GM03348 (cell line): ENCODE measurements around the gene ZNF385B.
A peak's percentile ranks its signal among the peaks of the same experiment; 100 is the strongest.

Experiments
- DNase-seq: peaks from one replicate; pipeline ENCODE4 v3.0.0; 2012; ENCODE audit warnings: low spot score

The ZNF385B gene

GRCh38 chr2:179622635-179623300 lies 238.6 kb downstream of the ZNF385B start:
- DNase-seq: no peak

- no peak for DNase-seq
These were observed 239.3 kb downstream of the ZNF385B start for GRCh38 chr2:179622112-179622511.

GRCh38 chr2:179619947-179620467 lies 241.4 kb downstream of the ZNF385B start:
- no peak for DNase-seq

DNA sequence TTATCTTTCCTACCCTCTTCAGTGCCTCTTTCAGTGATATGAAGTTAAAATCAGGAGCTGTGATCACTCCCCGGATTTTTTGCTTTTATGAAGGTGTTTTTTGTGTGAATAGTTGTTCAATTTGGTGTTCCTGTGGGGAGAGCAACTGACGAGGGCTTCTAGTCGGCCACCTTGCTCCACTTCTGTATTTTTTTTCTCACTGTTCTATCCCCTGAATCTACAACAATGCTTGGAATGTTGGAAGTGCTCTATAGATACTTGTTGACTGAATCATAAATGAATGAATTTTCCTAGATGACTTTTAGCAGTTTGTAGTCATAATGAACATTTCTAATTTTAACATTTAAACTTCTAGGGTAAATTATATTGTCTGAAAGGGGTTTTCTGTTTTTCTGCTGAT lies 247.3 kb downstream of the ZNF385B start:
- peak; percentile 35 for DNase-seq

DNA sequence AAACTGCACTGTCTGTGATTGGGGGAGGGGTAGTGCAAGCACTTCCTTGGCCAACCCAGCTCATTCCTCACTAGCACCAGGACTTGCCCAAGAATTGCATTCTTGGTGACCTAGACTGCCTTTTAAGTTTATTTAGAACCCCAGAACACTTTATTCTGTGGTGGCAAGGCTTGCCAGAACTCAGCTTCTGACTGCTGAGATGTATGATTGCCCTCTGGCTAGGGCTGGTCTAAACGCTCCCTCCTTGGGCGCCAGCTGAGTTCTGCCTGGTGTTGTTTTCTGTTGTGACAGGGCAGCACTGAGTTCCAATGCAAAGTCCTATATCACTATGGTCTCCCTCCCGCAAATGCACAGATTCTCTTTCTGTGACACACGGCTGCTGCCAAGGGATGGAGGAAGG lies 247.7 kb downstream of the ZNF385B start:
- DNase-seq: peak; percentile 39

DNA sequence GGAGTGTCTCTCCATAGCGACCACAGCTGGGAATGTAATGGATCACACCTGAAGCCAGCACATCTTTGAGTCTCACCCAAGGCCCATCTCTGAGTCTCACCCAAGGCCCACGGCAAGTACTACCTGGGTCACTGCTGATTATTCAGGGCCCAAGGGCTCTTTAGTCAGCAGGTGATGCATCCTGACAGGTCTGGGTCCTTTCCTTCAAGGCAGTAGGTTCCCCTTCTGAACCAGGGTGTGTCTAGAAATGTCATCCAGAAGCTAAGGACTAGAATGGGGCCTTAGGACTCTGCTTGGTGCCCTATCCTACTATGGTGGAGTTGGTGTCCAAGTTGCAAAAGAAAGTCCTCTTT lies 248.1 kb downstream of the ZNF385B start:
- DNase-seq: no peak

DNA sequence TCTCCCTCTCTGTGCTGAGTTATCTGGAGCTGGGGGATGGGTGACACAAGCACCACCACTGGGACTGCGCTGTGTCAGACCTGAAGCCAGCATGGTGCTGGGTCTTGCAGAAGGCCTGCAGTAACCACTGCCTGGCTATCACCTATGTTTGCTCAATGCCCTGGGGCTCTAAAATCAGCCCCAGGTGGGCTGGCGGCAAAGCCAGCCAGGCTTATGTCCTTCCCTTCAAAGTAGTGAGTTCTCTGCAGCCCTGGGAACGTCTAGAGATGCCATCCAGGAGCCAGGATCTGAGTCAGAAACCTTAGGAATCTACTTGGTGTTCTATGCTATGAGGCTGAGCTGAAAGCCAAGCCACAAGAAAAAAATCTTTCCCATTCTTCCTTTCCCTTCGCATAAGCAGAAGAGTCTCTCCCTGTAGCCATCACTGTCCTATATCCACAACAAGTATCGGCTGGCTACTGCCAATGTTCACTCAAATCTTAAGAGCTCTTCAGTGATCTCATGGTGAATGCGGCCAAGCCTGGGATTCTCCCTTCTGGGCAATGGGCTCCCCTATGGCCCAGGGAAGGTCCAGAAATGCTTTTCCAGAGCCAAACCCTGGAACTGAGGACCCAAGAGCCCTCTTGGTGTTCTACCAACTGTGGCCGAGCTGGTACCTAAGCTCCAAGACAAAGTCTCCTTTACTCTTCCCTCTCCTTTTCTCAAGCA lies 248.7 kb downstream of the ZNF385B start:
- peak; percentile 58 for DNase-seq

DNA sequence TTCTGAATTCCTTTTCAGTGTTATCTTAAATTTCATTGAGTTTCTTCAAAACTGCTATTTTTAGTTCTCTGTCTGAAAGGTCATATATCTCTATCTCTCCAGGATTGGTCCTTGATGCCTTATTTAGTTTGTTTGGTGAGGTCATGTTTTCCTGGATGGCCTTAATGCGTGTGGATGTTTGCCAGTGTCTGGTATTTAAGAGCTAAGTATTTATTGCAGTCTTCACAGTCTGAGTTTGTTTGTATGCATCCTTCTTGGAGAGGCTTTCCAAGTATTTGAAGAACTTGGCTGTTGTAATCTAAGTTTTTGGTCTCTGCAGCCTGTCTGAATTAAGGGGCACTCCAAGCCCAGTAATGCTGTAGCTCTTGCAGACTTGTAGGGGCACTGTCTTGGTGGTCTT lies 249.3 kb downstream of the ZNF385B start:
- DNase-seq: peak; percentile 46

DNA sequence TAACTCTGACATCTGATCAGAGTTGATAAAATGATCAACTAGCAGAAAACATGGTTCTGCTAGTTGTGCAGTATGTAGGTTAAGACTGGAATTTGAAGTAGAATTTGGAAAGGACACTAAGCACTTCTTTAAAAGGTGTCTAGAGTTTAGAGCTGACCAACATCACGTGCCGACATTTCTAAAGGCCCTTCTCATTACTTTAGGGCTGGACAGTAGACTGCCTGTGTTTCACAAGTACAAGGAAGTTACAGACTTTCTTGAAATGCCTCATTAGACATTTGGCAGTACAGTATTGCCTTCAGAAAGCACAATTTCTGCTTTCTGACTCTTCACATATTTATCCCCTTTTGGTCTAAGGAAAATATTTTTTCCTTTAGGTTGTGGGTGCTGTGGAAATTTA lies 255.3 kb downstream of the ZNF385B start:
- no peak for DNase-seq

GRCh38 chr2:179605341-179605740 lies 256.1 kb downstream of the ZNF385B start:
- no peak for DNase-seq

DNA sequence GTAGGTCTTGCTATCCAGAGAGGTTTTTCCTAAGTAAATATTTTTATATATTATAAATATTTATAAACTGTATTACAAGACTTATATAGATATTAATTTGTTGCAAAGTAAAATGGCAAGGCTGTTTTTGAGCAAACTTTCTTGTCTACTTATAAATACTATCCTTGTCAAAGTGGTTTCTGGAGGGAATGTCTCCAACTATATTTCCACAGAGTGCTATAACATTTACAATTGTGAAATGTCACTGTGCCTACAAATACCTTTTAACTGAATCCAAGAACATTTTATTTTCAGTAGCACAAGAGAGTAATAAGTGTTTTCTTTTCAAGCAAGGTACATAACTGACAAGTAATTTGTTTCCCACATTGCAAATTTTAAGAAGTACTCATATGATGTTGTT lies 256.8 kb downstream of the ZNF385B start:
- no peak for DNase-seq

GRCh38 chr2:179602452-179602851 lies 259.0 kb downstream of the ZNF385B start:
- DNase-seq: no peak

GRCh38 chr2:179596018-179596417 lies 265.4 kb downstream of the ZNF385B start:
- DNase-seq: peak; percentile 46

DNA sequence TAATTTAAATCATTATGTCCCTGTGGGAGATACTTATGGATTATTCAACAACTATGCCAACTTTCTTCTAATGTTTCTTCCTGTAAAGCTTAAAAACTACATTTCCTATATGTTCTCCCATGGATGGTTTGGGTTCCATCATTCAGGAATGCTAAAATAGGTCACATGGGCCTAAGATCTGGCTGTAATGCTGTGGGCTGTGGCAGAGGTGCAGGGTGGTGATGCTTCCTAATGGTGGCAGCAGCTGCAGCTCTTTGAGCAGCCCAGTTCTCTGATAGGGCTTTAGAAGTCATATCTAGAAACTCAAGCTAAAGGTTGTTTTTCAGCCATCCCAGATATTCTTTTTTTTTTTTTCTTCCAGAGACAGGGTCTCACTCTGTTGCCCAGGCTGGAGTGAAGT lies 266.1 kb downstream of the ZNF385B start:
- no peak for DNase-seq

DNA sequence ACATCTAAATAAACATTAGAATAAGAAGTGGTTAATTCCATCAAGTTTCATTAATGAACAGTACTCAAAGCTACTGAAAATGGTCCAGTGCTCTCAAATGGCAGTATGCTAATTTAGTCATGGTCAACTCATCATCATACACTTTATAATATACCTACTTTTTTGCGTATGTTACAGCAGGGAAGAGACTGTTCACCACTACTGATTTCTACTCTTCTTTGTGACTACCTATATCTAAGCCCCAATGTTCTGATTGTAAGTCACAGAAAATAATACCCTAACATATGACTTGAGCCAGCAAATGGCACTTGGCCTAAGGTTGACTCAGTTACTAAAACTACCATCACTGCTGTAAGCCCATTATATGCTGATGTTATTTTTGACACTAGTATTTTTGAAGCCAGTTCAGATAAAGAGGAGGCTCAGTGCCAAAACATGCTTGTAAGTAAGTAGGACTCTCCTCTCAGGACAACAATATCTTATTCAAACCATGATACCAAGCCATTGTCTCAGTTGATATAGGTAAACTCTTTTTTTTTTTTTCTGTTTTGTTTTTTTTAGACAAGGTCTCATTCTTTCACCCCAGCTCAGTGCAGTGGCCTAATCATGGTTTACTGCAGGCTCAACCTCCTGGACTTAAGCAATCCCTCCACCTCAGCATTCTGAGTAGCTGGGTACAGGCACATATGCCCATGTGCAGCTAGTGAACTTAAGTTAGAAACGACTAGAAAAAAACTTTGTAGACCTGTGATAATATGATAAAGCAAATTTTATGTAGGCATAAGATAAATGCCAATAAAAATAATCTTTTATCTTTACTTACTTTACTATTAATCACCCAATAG lies 266.9 kb downstream of the ZNF385B start:
- DNase-seq: no peak

GRCh38 chr2:179593323-179593722 lies 268.1 kb downstream of the ZNF385B start:
- DNase-seq: no peak

- DNase-seq: peak; percentile 33
These were observed 269.1 kb downstream of the ZNF385B start for GRCh38 chr2:179592167-179592936.

- DNase-seq: no peak
These were observed 269.7 kb downstream of the ZNF385B start for GRCh38 chr2:179591690-179592089.

- DNase-seq: no peak
These were observed 272.8 kb downstream of the ZNF385B start for GRCh38 chr2:179588486-179589145.

- DNase-seq: no peak
These were observed 276.7 kb downstream of the ZNF385B start for GRCh38 chr2:179584760-179585159.

DNA sequence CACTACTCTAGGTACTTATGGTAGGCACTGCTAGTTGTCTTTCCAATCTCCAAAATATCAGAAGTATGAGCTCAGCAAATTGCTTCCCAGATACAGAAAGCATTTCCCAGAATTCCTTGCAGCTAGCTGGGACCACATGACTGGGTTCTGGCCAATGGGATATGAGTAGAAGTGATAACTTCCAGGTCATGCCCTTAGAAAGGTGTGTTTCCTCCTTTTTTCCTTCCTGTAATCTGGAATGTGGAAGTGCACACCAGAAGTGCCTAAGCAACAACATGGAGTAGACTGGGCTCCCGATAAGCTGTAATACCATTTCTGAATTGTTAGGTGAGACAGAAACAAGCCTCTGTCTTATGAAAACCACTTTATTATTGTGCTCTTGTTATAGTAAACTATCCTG lies 279.8 kb downstream of the ZNF385B start:
- DNase-seq: no peak
